CD4-positive, alpha-beta memory T cell (primary cell): ENCODE data around the gene SCAF4. TPM values are rescaled to one million over a fixed set of nuclear protein-coding genes. Genes with fewer than 3 reads are reported as not detected.

Experiments used
- CTCF ChIA-PET: fragments of 350-600 bp; sonication (Branson Sonifier 250); formaldehyde crosslinking; loops from one replicate; lab custom pipeline; 2021; ENCODE audit warnings: inconsistent platforms; ENCODE audit not compliant: partially characterized antibody; lab: Charles Lee
- POLR2A ChIA-PET: fragments of 350-600 bp; sonication (Branson Sonifier 250); formaldehyde crosslinking; loops from one replicate; lab custom pipeline; 2021; ENCODE audit not compliant: partially characterized antibody; lab: Charles Lee
- DNase-seq, 5 donors: peaks; one replicate each; pipeline versions ENCODE4 v3.0.0 to v3.0.0-alpha.2; 2020 to 2022; ENCODE audit warnings: mixed read lengths in 1 of 5
- H3K27ac ChIP-seq: one replicate; pipeline ENCODE4 v1.7.0; 2013; ENCODE audit warnings: low read depth, low read length
- H3K27me3 ChIP-seq: 2 replicates; pipeline ENCODE4 v1.7.0; 2013; ENCODE audit warnings: mild to moderate bottlenecking, low read length, moderate library complexity; ENCODE audit not compliant: insufficient read depth
- H3K36me3 ChIP-seq: 2 replicates; pipeline ENCODE4 v1.7.0; 2013; ENCODE audit warnings: mild to moderate bottlenecking, low read length, moderate library complexity; ENCODE audit not compliant: insufficient read depth
- H3K4me1 ChIP-seq: 2 replicates; pipeline ENCODE4 v1.7.0; 2013; ENCODE audit warnings: mild to moderate bottlenecking, low read length, moderate library complexity; ENCODE audit not compliant: insufficient read depth
- H3K4me3 ChIP-seq, 2 donors: one replicate each; pipeline ENCODE4 v1.7.0; 2013; ENCODE audit warnings: low read length in 2 of 2, mild to moderate bottlenecking in 1 of 2
- H3K9me3 ChIP-seq, 2 donors: one replicate each; pipeline ENCODE4 v1.7.0; 2013; ENCODE audit warnings: low read length in 2 of 2, control low read depth in 1 of 2; ENCODE audit not compliant: control insufficient read depth in 1 of 2
- H3K27ac Mint-ChIP-seq, 7 donors: one replicate each; pipeline ENCODE4 v1.8.0; 2020 to 2021; ENCODE audit warnings: mixed read lengths in 7 of 7, mild to moderate bottlenecking in 6 of 7, inconsistent platforms in 3 of 7, moderate library complexity in 3 of 7
- H3K27me3 Mint-ChIP-seq, 2 donors: one replicate each; pipeline ENCODE4 v1.8.0; 2020 to 2021; ENCODE audit warnings: mixed read lengths in 2 of 2
- H3K36me3 Mint-ChIP-seq, 2 donors: one replicate each; pipeline ENCODE4 v1.8.0; 2020 to 2021; ENCODE audit warnings: mixed read lengths in 2 of 2, inconsistent platforms in 1 of 2, mild to moderate bottlenecking in 1 of 2
- H3K4me1 Mint-ChIP-seq, 4 donors: one replicate each; pipeline ENCODE4 v1.8.0; 2020 to 2021; ENCODE audit warnings: mixed read lengths in 4 of 4, mild to moderate bottlenecking in 1 of 4
- H3K4me3 Mint-ChIP-seq, 8 donors: one replicate each; pipeline ENCODE4 v1.8.0; 2020 to 2021; ENCODE audit warnings: mixed read lengths in 8 of 8, mild to moderate bottlenecking in 7 of 8, moderate library complexity in 6 of 8, inconsistent platforms in 3 of 8
- H3K9me3 Mint-ChIP-seq, 8 donors: one replicate each; pipeline ENCODE4 v1.8.0; 2020 to 2021; ENCODE audit warnings: mixed read lengths in 8 of 8, mild to moderate bottlenecking in 5 of 8, inconsistent platforms in 3 of 8, moderate library complexity in 1 of 8
- intact Hi-C: fragments of 100-400 bp; cut with micrococcal nuclease; formaldehyde crosslinking; loops from one replicate; pipeline ENCODE4 v1.15.1; 2023
- polyA plus RNA-seq, 2 donors: library from polyadenylated mRNA; unstranded; fragments of 300-500 nt; fragmentation: Illumina TruSeq; gene quantifications; one replicate each; pipeline ENCODE4 v1.2.3, GENCODE V29; 2021
- total RNA-seq, 2 experiments: library from RNA; stranded (reverse); gene quantifications; one replicate each; pipeline ENCODE4 v1.2.3, GENCODE V29; 2021

Gene SCAF4
- total and polyA plus RNA-seq, 4 experiments from 2014 or later, result 4.8 to 64.7 (median 48.9) TPM

DNA sequence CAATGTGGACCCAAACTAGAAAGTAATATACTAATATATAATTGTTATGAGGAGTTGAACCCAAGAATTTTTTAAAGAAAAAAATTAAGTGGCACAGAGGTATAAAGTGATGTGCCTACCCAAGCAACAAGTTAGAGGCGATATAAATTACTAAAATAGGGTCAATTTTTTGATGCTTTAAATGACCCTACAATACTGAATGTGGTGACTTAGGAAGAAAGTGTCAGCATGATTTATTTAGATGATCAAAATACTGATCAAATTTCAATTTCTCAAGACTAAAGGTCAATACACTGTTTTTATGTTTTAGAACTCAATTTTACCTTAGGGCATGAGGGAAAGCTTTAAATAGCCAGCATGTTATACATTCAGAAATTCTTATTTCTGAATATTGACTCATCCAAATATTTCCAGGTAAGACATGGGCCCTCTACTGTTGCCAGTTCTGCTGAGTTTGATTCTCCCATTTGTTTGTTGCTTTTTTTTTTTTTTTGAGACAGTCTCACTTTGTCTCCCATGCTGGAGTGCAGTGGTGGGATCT is 20.1 kb downstream of the SCAF4 start:
- Histone ChIP-seq H3K27me3 (no peaks in the 10 kb centered on the region), H3K4me1 (peaks cover 94% of the 10 kb centered on the region), H3K4me3 (no peak overlapping the region), H3K36me3 (no peaks in the 10 kb centered on the region), H3K9me3 (no peaks in the 10 kb centered on the region), H3K27ac (no peak overlapping the region)
- H3K4me3 Mint-ChIP-seq, result peak overlapping the region in 1 of 8 donors; percentile 43
- no peak for DNase-seq
- H3K36me3 Mint-ChIP-seq, result no peaks in the 10 kb centered on the region
- ChIA-PET POLR2A (no interaction called here), CTCF (no interaction called here)
- intact Hi-C loops, result no loop called here
- no peaks in the 10 kb centered on the region for H3K9me3 Mint-ChIP-seq
- H3K27ac Mint-ChIP-seq, result peak overlapping the region in 4 of 7 donors; percentile 3 to 47 (median 21)
- H3K27me3 Mint-ChIP-seq, result no peaks in the 10 kb centered on the region
- peaks cover 73 to 93% (median 84%) of the 10 kb centered on the region in 4 donors for H3K4me1 Mint-ChIP-seq

DNA sequence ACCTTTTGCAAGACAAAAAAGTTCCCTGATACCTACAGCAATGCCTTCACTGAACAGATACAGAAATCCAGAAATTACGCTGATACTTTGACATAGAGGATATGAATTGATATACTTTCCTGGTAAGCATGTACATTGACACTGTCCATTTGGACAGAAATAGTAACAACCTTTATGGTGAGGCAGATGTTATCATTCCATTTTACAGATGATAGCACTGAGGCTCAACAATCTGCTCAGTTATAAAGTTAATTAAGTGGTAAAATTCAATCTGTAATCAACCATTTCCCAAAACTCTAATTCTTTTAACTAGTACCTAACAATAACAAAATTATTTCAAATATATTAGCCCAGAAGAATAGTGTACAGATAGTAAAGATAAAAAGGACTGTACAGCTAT is 20.6 kb downstream of the SCAF4 start:
- no peak for DNase-seq
- Histone ChIP-seq H3K9me3 (no peaks in the 10 kb centered on the region), H3K4me1 (peaks cover 93% of the 10 kb centered on the region), H3K36me3 (no peaks in the 10 kb centered on the region), H3K27me3 (no peaks in the 10 kb centered on the region), H3K27ac (no peak overlapping the region), H3K4me3 (no peak overlapping the region)
- H3K27me3 Mint-ChIP-seq, result no peaks in the 10 kb centered on the region
- ChIA-PET POLR2A (no interaction called here), CTCF (no interaction called here)
- peak overlapping the region in 1 of 8 donors; percentile 37 for H3K4me3 Mint-ChIP-seq
- peaks cover 0 to 2% of the 10 kb centered on the region in 2 donors for H3K36me3 Mint-ChIP-seq
- no peak overlapping the region for H3K27ac Mint-ChIP-seq
- intact Hi-C loops, result no loop called here
- H3K4me1 Mint-ChIP-seq, result peaks cover 73 to 93% (median 83%) of the 10 kb centered on the region in 4 donors
- H3K9me3 Mint-ChIP-seq, result no peaks in the 10 kb centered on the region

DNA sequence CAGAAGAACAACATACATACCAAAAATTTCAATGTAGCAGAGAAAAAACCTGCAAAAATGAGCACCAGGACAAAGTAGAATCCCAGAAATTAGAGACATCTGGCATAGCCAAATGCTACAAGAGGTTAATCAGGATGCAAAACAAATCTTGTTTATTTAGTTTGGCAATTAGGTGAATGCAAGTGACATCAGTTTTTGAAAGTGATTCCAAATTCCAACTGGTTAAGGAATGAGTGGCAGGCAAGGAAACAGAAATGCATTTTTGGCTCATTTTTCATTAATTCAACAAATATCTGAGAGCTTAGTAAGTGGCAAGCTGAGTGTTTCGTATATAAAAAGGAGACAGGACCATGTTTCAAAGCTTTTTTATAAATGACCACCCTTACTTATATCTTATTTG is 21.3 kb downstream of the SCAF4 start:
- no peaks in the 10 kb centered on the region for H3K36me3 ChIP-seq
- H3K4me3 ChIP-seq, result no peak overlapping the region
- Mint-ChIP-seq H3K27ac (peak overlapping the region in 5 of 7 donors; percentile 3 to 68 (median 21)), H3K36me3 (peaks cover 0 to 4% of the 10 kb centered on the region in 2 donors), H3K4me1 (peaks cover 68 to 89% (median 78%) of the 10 kb centered on the region in 4 donors), H3K27me3 (no peaks in the 10 kb centered on the region), H3K9me3 (no peaks in the 10 kb centered on the region), H3K4me3 (peak overlapping the region in 4 of 8 donors; percentile 17 to 52 (median 30))
- ChIA-PET POLR2A (no interaction called here), CTCF (no interaction called here)
- H3K4me1 ChIP-seq, result peaks cover 85% of the 10 kb centered on the region
- intact Hi-C loops, result no loop called here
- H3K27ac ChIP-seq, result no peak overlapping the region
- DNase-seq, result no peak
- no peaks in the 10 kb centered on the region for H3K9me3 ChIP-seq
- H3K27me3 ChIP-seq, result no peaks in the 10 kb centered on the region

DNA sequence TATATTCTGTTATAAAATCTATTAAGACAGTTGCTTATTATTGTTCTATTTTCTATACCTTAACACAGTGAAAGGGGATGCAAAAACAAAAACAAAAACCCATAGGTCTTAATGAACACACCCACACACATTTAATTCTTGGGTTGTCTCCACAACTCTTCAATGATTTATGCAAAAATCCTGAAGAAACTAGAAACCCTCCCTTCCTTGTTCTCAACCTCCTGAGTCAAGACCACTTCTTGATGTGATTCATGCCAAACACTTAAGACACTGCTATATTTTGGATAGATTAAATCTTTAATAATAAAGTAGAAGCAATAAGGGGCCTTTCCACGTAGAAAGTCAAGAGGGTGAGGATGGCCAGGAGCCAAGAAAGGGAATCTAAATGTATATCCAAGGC is 23.4 kb downstream of the SCAF4 start:
- no peaks in the 10 kb centered on the region for H3K27me3 Mint-ChIP-seq
- H3K4me3 Mint-ChIP-seq, result no peak overlapping the region
- Histone ChIP-seq H3K4me1 (peaks cover 66% of the 10 kb centered on the region), H3K9me3 (no peaks in the 10 kb centered on the region), H3K4me3 (no peak overlapping the region), H3K36me3 (no peaks in the 10 kb centered on the region), H3K27me3 (no peaks in the 10 kb centered on the region), H3K27ac (no peak overlapping the region)
- H3K4me1 Mint-ChIP-seq, result peaks cover 53 to 72% (median 61%) of the 10 kb centered on the region in 4 donors
- peaks cover 6 to 9% of the 10 kb centered on the region in 2 donors for H3K36me3 Mint-ChIP-seq
- intact Hi-C loops, result loop anchor here (2.0 kb wide), 1 partner anchor 14 kb away; no protein-coding TSS in a partner anchor
- DNase-seq, result no peak
- POLR2A ChIA-PET, result interaction anchor here (0.7 kb wide), 1 partner anchor 24 kb away, joined by 4 read pairs; the partner anchor contains the start of gene SCAF4
- H3K9me3 Mint-ChIP-seq, result no peaks in the 10 kb centered on the region
- H3K27ac Mint-ChIP-seq, result peak overlapping the region in 2 of 7 donors; percentile 47 to 51
- CTCF ChIA-PET, result no interaction called here

DNA sequence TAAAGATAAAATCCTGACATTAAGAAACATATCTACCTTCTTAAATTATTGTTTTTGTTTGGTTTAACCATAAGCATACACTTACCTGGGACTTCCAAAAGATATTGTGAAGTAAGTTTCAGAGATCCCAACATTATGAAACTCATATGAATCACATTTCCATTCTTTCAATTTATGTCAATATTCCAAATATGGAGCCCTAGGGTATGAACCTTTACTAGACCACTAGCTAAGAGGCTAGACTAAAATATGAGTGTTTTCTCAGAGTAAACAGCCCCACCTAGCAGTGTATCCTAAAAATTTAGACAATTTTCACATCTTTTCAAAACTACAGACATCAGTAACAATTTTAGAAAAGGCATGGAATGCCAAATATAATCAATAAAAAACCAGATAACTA is 24.4 kb downstream of the SCAF4 start:
- H3K27ac ChIP-seq, result no peak overlapping the region
- no peaks in the 10 kb centered on the region for H3K9me3 Mint-ChIP-seq
- no peaks in the 10 kb centered on the region for H3K9me3 ChIP-seq
- H3K36me3 ChIP-seq, result no peaks in the 10 kb centered on the region
- H3K4me3 ChIP-seq, result no peak overlapping the region
- peaks cover 55% of the 10 kb centered on the region for H3K4me1 ChIP-seq
- H3K27me3 ChIP-seq, result no peaks in the 10 kb centered on the region
- H3K4me1 Mint-ChIP-seq, result peaks cover 46 to 62% (median 53%) of the 10 kb centered on the region in 4 donors
- ChIA-PET CTCF (no interaction called here), POLR2A (no interaction called here)
- no peaks in the 10 kb centered on the region for H3K27me3 Mint-ChIP-seq
- H3K27ac Mint-ChIP-seq, result peak overlapping the region in 2 of 7 donors; percentile 7 to 12
- no peak overlapping the region for H3K4me3 Mint-ChIP-seq
- no peak for DNase-seq
- peaks cover 12 to 17% of the 10 kb centered on the region in 2 donors for H3K36me3 Mint-ChIP-seq
- intact Hi-C loops, result no loop called here

DNA sequence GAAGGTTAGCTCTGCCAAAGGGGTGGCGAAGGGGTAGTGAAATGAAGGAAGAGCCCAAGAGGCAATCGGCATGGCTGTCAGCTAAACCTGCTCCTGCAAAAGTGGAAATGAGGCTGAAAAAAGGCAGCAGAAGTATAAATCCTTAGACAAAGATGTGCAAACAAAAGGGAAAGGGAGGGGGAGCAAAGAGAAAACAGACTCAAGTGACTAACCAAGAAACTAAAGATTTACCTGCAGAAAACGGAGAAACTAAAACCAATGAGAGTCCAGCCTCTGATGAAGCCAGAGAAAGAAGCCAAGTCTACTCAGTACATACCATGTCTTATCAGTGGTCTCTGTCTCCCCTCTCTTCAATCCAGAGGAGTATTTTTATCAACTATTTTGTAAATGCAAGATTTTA is 25.4 kb downstream of the SCAF4 start:
- ChIA-PET POLR2A (no interaction called here), CTCF (no interaction called here)
- intact Hi-C loops, result no loop called here
- H3K9me3 ChIP-seq, result no peaks in the 10 kb centered on the region
- no peak for DNase-seq
- no peaks in the 10 kb centered on the region for H3K27me3 ChIP-seq
- H3K27ac Mint-ChIP-seq, result peak overlapping the region in 4 of 7 donors; percentile 5 to 73 (median 32)
- H3K27me3 Mint-ChIP-seq, result no peaks in the 10 kb centered on the region
- H3K27ac ChIP-seq, result no peak overlapping the region
- H3K36me3 ChIP-seq, result peaks cover 2% of the 10 kb centered on the region
- H3K4me1 Mint-ChIP-seq, result peaks cover 42 to 54% (median 48%) of the 10 kb centered on the region in 4 donors
- H3K9me3 Mint-ChIP-seq, result no peaks in the 10 kb centered on the region
- peaks cover 19 to 26% of the 10 kb centered on the region in 2 donors for H3K36me3 Mint-ChIP-seq
- peaks cover 48% of the 10 kb centered on the region for H3K4me1 ChIP-seq
- peak overlapping the region in 1 of 8 donors; percentile 48 for H3K4me3 Mint-ChIP-seq
- H3K4me3 ChIP-seq, result no peak overlapping the region

DNA sequence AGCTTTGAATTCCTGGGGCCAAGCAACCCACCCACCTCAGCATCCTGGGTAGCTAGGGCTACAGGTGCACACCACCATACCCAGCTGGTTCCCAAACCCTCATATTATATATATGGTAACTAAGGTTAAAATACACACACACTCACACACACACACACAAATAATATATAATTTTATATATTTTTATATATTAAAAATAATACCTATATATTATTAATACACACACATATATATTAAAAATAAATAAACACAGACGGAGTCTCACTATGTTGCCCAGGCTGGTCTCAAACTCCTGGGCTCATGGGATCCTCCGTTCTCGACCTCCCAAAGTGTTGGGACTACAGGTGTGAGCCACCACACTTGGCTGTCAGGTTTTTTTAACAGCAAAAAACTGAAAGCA is 31.9 kb downstream of the SCAF4 start:
- CTCF ChIA-PET, result no interaction called here
- H3K27ac Mint-ChIP-seq, result peak overlapping the region in 1 of 7 donors; percentile 12
- H3K4me3 Mint-ChIP-seq, result no peak overlapping the region
- Histone ChIP-seq H3K4me3 (no peak overlapping the region), H3K36me3 (peaks cover 22% of the 10 kb centered on the region), H3K4me1 (no peaks in the 10 kb centered on the region), H3K9me3 (no peaks in the 10 kb centered on the region), H3K27ac (no peak overlapping the region), H3K27me3 (no peaks in the 10 kb centered on the region)
- DNase-seq, result no peak
- H3K4me1 Mint-ChIP-seq, result peaks cover 0 to 6% (median 4%) of the 10 kb centered on the region in 4 donors
- POLR2A ChIA-PET, result no interaction called here
- H3K9me3 Mint-ChIP-seq, result no peaks in the 10 kb centered on the region
- no peaks in the 10 kb centered on the region for H3K27me3 Mint-ChIP-seq
- intact Hi-C loops, result no loop called here
- H3K36me3 Mint-ChIP-seq, result peaks cover 52 to 67% of the 10 kb centered on the region in 2 donors
